Femur (tissue), 1 donor: ENCODE measurements around the gene LDLRAD4.
"Not testable (repeated sequence)": the region's sequence is repeated elsewhere in the genome, so short reads cannot be mapped to it uniquely, and the experiment has no call there.

Source experiments
- DNase-seq: peaks from one replicate; pipeline ENCODE4 v3.0.0-alpha.2; 2017

LDLRAD4 gene

DNA sequence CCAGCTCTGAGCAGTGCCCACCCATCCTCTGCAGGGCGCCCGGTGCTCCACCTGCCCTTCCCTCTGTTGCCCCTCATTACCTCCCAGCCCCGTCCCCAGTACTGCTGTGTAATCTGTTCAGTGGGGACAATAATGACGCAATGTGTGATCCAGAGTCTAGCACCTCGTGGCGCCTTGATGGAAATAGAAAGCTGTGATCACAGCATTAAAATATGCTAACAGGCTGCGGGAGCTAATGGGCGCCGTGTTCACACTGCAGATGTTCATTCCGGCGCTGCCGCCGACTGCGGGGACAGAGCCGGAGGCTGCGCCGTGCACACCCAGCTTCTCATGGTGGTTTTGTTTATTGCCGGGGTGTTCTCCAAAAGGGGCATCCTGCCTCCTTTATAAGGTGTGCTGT lies 235.2 kb downstream of the LDLRAD4 start:
- DNase-seq, result peak; percentile 11

DNA sequence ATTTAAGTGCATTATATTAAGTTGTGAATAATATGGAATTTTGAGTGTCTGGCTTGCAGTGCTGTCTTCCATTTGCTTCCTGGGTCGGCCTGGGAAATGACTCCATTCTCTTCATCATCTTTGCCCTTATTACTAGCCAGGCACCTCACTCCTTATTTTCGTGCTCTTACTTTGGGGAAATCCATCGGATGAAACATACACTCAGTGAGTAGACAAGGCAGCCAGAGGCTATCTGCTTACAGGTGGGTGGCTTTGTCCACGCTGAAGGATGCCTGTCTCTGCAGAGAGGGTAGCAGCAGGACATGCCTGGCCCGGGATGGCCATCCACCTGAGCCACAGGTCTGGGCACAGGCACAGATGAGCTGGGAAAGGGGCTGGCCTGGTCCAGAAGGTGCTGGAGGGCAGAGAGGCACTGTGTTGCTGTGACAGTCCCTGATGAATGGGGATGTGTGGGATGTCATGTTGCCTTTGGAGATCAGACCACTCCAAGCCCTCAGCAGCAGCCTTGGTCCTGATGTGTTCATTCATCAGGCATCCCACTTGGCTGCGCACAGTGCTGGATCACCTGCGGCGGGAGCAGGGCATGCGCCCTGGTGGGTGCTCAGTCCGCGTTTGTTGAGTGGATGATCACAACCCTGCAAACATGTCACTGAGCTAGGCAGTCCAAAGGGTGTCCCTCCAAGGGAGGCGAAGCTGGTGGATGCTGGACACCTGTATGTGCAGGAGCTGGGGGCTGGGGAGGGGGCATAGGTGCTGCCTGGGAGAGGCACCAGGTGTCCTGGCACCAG lies 236.0 kb downstream of the LDLRAD4 start:
- DNase-seq, result peak; percentile 15

DNA sequence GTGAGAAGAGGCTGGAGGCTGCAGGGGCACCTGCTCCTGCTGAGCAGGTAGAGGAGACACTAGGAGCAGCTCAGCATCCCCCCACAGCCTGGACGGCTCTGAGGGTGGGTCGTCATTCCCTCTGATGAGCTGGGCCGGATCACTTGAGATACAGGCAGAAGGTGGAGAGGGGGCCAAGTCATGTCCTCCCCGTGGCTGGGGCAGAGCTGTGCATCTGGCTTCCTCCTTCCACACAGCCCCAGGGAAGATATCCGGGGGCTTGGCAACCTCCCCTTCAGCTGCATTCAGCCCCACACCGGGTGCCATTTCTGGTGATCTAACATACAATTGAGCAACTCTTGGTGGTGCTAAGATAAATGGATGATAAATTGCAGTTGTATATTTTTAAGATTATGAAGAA lies 236.9 kb downstream of the LDLRAD4 start:
- DNase-seq, result no peak

DNA sequence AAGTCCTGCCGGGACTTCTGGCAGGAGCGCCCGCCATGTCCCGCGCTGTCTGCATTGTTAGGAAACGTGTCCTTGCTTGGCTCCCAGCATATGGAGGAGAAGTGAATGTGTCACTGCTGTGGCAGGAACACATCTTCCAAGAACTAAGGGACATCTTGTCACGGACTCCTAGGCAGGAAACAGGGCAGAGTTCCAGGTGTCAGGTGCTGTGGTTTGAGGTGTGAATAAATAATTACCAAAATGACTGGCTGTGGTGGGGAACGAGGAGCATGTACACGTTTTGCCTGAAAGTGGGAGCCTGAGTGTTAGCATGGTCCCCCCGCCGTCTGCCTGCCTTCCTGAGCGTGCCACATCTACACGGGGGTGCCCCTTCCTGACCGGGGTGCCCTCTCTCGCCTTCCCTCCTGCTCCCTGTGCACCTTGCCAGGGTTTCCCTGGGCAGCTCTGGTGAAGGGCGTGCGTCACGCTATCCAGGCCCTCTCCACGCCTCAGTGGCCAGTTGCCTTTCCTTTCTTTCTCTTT lies 237.5 kb downstream of the LDLRAD4 start:
- DNase-seq, result no peak

DNA sequence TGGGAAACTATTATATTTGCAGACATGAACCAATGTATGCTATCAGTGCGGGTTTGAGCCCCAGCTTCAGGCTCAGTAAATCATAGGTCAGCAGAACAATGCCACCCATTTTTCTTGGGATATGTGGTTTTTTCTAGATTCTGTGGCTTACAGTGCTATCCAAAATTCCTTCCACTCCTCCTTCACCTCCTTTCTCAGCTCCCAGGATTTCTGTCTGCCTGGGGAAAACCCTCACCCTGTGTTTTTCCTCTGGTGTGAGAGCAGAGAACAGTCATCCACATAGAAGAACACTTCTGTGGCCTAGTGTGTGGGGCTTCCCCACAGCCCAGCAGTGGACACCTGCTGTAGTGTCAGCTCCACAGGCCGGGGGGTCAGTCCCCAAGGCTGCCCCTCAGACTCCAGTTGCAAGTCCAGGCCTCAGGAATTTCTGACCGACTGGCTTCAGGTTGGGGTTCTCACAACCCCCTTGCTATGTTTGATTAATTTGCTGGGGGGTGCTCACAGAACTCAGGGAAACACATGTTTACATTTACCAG lies 238.2 kb downstream of the LDLRAD4 start:
- peak; percentile 13 for DNase-seq

DNA sequence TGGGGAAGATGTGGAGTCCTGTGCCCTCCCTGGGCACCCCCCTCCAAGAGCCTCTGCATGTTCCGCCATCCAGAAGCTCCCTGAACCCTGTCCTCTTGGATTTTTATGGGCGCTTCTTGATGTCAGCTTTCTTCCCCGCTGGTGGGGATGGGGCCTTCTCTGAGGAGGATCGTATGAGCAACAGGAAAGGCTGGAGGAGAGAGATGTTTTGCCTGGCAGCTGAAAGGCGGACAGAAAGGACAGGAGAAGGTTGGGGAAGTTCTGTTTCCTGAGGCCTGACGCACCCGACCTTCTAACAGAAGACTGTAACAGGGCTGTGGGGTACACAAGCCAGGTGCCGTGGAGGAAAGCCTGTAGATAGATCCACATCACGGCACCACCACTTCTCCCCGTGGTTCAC lies 238.8 kb downstream of the LDLRAD4 start:
- peak; percentile 20 for DNase-seq

DNA sequence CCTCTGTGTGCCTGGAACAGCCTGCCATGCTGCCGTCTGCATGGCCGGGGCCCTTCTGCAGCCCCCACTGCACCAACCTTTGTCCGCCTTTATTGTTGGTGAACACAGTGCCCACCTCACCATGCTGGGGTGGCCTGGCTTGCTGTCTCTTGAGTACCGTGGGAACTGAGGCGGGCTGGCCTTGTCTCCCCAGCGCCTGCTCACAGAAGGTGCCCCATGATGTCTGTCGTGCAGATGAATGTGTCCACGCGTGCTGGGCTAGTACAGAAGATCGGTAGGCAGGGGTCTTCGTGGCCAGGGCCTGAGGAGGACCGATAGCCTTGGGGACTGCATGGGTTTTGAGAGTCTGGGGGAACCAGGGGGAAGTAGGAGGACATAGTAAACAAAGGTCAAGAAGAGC lies 242.4 kb downstream of the LDLRAD4 start:
- no peak for DNase-seq

DNA sequence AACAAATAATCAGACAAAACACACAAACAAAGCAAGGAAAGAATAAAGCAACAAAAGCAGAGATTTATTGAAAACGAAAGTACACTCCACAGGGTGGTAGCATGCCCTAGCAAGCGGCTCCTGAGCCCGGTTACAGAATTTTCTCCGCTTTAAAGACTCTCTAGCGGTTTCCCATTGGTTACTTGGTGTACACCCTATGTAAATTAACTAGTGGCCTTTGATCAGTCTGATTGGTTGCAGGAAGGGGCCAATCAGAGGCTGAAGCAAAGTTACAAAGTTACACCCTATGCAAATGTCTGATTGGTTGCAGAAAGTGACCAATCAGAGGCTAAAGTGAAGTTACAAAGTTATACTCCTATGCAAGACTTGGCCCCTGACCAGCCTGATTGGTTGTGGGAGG lies 242.9 kb downstream of the LDLRAD4 start:
- DNase-seq, result no peak

DNA sequence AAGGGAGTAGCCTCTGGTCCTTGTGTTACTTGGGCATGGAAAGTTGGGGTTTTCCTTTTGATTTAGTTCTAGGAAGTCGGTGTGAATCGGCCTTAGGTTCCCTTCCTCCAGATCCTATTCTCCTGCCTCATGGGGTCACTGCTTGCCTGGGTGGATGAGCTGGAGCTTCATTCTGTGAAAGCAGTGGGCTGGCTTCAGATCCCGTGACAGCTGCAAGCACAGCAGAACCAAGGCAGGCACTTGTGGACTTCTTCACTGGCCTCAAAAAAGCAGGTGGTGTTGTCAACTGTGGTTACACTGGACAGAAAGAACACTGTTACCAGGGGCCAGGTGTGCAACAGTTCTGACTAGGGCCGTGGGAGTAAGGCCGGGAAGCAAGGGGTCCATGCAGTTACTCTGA lies 243.4 kb downstream of the LDLRAD4 start:
- no peak for DNase-seq

DNA sequence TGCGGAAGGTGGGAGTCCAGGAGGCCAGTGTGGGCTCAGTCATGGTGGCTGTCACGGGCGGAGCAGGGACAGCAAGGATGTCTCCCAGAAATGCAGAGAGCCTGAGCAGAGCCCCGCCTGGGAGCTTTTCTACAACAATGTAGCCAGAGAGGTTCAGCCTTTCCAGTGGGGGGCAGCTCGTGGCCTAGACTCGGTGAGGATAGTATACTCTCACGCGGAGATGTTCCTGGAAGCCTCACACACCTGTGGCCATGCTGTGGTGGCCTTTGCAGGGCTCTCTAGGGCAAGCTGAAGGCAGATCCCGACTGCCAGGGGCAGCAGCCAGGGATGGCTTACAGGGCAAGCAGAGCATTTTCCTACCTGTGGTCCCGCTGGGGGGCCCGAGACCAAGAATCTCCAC lies 244.1 kb downstream of the LDLRAD4 start:
- no peak for DNase-seq

DNA sequence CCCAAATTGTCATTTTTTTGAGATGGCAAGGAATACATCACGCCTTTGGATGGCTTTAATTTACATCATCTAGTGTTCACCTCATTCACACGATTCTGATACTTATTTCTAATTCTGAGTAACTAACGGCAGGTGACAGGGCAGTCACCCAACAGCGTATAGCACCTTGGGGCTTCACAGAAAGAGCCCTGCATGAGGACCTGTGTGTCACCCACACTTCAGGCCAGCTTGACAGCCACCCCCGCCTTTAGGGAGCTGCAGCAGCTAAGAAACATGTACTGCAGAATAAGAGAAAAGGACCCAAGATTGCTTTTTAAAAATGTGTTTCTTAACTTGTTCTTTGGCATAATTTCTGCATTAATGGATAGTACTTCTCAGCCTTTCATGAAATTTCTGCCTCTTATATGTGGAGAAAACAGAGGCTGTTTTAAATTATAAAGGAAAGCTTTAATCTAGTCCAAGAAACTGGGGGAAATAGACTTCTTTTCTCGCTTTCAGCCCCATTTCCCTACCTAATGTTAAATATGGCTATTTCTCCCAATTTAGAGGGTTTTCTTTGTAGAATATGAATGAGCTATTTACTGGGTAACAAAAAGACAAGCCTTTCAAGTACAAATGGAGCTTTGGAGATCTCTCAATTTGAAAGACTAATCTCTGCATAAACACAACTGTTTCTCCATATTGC lies 245.1 kb downstream of the LDLRAD4 start:
- DNase-seq, result no peak

DNA sequence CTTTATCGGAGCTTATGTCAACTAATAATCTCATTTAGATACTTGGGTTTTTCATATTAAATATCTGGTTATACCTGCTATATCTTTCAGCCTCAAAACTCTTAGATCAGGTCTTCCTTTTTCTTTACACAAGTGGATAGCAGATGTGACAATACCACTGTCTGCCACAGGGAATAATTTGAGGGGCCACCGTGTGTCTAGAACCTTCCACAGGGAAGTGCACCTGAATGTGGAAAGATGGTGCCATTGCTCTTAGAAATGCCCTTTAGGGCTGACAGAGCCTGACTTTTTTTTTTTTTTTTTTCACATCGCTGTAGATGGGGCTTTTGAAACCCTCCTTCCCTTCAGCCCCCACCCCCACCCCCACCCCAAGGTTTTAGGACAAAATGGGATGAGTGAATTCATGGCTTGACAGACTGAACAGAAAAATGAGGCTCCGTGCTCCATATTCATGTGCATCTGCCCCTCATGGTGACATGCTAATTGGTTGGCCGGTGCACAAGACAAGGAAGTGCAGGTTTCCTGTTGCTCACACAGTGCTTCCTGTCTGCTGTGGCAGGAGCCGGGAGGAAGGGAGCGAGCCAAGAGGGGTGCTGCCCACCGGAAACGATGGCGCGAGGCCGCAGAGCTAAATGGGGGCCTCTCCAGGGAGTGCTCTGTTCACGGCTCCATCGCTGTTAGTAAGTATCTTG lies 246.0 kb downstream of the LDLRAD4 start:
- peak; percentile 72 for DNase-seq

DNA sequence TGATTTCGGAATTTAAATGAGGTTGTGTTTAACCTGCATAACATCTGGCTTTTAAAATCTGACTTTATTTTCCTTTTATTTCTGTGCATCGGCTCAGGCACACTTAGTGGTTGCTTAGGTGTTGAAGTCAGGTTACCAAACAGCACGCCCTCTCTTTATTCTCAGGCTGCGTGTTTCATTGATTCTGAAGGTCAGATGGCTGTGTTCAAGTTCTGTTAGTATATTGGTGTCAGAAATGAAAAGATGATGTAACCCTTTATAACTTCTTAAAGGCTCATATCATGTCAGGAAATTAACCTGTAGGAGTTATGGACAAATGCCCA lies 246.5 kb downstream of the LDLRAD4 start:
- no peak for DNase-seq

DNA sequence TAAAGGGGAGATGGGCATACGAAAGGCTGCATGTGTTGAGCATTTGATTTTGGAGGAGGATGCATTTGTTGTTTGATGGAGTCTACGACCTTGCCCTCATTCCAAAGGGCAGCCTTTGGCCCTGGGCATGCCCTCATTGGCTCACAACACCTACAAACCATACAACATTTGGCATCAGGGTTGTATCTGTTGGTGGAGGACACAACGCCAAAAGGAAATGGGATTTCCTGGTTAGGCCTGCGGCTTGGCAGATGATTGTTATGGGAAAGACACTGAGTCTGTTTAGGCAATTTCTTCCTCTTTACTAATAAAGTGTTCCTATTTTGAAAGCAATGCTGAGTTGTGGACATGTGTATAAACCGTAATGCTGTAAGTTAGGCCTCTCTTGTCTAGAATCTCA lies 246.9 kb downstream of the LDLRAD4 start:
- DNase-seq, result no peak

DNA sequence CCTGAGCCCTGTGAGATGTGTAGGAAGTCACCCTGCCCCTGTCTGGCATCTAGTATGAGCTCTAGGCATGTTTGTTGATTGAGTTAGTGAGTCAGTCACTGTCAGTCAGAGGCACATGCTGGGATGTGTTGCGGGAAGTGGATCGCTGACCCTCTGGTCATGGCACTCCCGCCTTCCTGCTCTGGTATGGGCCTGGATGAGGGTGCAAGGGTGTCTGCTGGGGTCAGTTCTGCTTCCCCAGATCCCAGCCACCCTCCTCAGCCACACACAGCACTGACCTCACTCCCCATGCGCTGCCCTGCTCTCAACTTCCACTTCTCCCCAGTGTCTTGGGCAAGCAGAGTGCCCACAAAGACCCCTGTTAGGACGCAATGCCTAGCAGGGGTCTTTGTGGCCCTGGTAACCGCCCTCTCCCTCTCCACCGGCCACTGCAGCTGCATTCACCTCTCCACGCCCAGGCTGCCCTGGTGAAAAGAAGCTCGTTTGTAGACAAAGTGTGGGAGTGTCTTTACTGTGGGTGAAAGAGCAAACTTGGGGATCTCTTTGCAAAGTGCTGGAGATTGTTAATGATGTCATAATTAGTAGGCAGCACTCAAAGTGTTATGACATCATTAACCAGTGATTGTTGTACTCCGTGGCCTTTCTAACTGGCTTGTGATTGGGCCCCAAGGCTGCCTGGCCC lies 252.1 kb downstream of the LDLRAD4 start:
- no peak for DNase-seq

DNA sequence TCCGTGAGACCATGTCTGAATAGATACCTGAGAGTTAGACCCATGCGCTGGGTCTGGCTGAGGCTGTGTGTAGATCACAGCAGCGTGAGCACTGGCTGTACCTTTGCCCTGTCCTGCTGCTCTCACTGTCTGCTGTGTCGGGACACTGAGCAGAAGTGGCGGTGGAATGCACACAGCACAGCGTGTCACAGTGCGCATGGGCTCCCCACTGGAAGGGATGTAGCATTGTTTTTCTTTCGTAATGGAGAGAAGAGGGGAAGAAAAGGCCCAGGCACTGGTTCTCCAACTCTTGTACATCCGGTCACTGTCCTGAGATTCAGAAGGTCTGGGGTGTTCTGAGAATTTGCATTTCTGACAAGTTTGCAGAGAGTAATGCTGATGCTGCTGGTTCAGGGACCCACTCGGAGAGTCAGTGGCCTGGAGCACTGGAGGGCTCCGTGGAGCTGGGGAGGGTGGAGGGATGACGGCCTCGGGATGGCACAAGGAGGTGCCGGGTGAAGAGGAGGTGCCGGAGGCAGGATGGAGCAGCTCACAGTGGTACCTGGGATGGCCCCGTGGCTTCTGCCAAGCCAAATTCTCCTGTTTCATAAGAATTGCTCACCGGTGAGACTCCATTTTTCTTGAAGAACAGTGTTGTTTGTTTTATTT lies 252.8 kb downstream of the LDLRAD4 start:
- no peak for DNase-seq

DNA sequence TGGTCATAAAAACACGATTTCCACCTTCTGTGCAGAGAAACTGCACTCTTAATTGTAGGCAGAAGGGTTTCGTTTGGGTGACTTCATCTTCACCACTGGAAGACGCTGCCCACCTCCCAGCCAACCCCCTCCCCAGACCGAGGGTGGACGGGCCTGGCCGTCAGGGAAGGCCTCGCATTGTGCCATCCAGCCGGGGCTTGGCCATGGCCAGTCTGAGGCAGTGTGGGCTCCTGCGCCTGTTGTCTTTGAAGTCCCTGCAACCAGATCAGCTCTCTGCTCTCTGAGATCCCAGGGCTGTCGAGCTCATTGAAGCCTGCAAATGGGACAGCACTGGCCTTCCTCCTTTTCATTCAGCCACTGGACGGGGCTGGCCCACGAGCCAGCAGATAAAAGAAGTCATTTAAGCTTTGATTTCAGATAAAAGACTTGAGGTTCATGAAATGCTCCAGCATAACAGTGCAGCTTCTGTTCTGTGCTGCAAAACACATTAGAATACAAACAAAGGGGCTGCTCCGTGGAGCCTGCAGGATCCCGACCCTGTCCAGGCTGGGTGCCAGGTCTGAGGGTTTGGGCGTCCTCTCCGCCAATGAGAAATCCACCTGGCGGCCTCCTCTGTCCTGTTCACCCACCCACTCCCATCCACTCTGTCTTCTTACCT lies 253.5 kb downstream of the LDLRAD4 start:
- DNase-seq, result no peak

DNA sequence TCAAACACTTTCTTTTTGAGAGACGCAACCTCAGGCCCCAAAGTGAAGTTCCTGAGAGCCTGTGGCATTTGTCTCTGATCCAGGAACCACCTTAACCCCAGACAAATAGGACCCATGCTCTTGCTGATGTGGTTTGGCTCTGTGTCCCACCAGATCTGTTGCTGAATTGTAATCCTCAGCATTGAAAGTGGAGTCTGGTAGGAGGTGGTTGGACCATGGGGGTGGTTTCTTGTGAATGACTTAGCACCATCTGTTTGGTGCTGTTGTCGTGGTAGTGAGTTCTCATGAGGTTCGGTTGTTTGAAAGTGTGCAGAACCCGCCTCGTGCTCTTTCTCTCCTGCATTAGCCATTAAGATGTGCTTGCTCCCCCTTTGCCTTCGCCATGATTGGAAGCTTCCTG lies 255.2 kb downstream of the LDLRAD4 start:
- DNase-seq, result no peak

DNA sequence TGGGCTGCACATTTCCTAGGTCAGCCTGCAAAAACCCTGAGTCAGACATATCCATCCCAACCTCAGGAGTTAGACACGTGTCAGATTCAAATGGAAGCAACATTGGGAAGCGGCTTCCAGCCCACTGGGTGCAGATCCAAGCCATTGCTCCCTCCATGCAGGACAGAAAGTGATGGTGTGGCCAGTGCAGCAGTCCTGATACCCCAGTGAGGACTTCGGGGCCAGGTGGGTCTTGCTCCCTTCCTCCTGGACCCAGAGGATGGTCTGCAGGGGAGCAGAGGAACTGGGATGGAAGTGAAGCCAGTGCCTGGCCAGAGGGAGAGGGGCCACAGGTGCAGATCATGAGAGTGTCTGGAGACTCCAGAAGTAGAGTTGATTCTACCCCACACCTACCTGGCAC lies 255.8 kb downstream of the LDLRAD4 start:
- no peak for DNase-seq

DNA sequence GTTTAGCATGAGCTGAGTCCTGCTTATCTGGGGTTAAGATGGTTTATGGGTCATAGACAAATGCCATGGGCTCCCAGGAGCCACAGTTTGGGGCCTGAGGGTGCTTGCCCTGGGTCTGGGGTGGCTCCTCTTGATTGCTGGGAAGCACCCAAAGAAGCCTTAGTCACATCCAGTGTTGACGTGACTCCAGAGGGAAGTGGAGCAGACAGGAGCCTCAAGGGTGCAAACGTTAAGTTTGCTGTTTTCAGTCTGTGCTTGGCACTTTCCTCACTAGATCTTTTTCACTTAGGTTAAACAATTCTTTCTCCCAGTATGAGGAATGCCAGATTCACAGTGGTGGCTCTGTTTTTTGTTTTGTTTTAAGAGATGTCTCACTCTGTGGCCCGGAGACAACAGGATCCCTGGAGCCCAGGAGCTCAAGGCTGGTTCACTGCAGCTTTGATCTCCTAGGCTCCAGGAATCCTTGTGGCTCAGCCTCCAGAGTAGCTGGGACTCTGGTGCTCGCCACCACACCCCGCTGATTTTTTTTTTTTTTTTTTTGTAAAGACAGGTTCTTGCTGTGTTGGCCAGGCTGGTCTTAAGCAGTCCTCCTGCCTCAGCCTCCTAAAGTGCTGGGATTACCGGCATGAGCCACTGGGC lies 256.5 kb downstream of the LDLRAD4 start:
- no peak for DNase-seq

DNA sequence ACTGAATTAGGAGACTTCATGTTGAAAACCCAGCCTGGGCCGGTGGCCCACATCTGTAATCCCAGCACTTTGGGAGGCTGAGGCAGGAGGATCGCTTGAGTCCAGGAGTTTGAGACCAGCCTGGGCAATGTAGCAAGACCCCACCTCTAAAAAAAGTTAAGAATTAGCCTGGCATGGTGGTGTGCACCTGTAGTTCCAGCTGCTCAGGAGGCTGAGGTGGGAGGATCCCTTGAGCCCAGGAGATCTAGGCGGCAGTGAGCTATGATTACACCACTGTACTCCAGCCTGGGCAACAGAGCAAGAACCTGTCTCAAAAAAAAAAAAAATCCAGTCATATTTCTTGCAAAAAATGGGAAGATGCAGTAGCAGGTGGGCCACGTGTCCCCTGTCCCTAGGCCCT lies 257.8 kb downstream of the LDLRAD4 start:
- DNase-seq, result not testable (repeated sequence)
